WTC11 (cell line): ENCODE results near the gene SIGMAR1. TPM values are rescaled to one million over a fixed set of nuclear protein-coding genes. Genes with fewer than 3 reads are reported as not detected.

Experiments
- ATAC-seq: fragments of 200-7000 bp; cut with Tn5 transposase; 2 replicates; pipeline ENCODE4 v1.10.0; 2021; ENCODE audit warnings: mild to moderate bottlenecking, moderate library complexity
- CTCF ChIA-PET: fragments of 300-600 bp; sonication (Branson Sonifier 250); formaldehyde crosslinking; loops from one replicate; lab custom pipeline; 2021; ENCODE audit warnings: antibody characterized with exemption; lab: Charles Lee
- POLR2A ChIA-PET: fragments of 350-600 bp; sonication (Branson Sonifier 250); formaldehyde crosslinking; loops from one replicate; lab custom pipeline; 2021; ENCODE audit warnings: antibody characterized with exemption; lab: Charles Lee
- DNase-seq: peaks from one replicate; pipeline ENCODE4 v3.0.0; 2021; ENCODE audit warnings: low spot score
- H3K27ac Mint-ChIP-seq: 2 replicates; pipeline ENCODE4 v1.8.0; 2021; ENCODE audit warnings: mixed read lengths
- H3K27me3 Mint-ChIP-seq: 2 replicates; pipeline ENCODE4 v1.8.0; 2021; ENCODE audit warnings: low read depth, mild to moderate bottlenecking, moderate library complexity, mixed read lengths
- H3K36me3 Mint-ChIP-seq: 2 replicates; pipeline ENCODE4 v1.8.0; 2021; ENCODE audit warnings: mixed read lengths
- H3K4me1 Mint-ChIP-seq: 2 replicates; pipeline ENCODE4 v1.8.0; 2022; ENCODE audit warnings: mixed read lengths
- H3K4me3 Mint-ChIP-seq: 2 replicates; pipeline ENCODE4 v1.8.0; 2021; ENCODE audit warnings: mild to moderate bottlenecking, moderate library complexity, mixed read lengths
- H3K9me3 Mint-ChIP-seq: 2 replicates; pipeline ENCODE4 v1.8.0; 2021; ENCODE audit warnings: mixed read lengths
- AFF4 ChIP-seq: sonication (generic); formaldehyde crosslinking; IDR thresholded peaks from 2 replicates; pipeline ENCODE4 v1.8.1; 2023; ENCODE audit warnings: mild to moderate bottlenecking, missing genetic modification reagents, borderline replicate concordance
- ATF2 ChIP-seq: sonication (generic); formaldehyde crosslinking; IDR thresholded peaks from 2 replicates; pipeline ENCODE4 v1.8.1; 2022; ENCODE audit warnings: low read depth, missing genetic modification reagents, borderline replicate concordance
- EMX1 ChIP-seq: fragments of 250-450 bp; sonication (Bioruptor Pico); IDR thresholded peaks from 2 replicates; pipeline ENCODE4 v1.8.0; 2021; ENCODE audit warnings: mild to moderate bottlenecking
- ETV6 ChIP-seq: sonication (generic); formaldehyde crosslinking; IDR thresholded peaks from 2 replicates; pipeline ENCODE4 v1.8.1; 2022; ENCODE audit warnings: mild to moderate bottlenecking, missing genetic modification reagents
- NFATC4 ChIP-seq: fragments of 250-450 bp; sonication (Bioruptor Pico); IDR thresholded peaks from 2 replicates; pipeline ENCODE4 v1.9.0; 2021; ENCODE audit warnings: mild to moderate bottlenecking
- PRRX2 ChIP-seq: fragments of 250-450 bp; sonication (Bioruptor Pico); IDR thresholded peaks from 2 replicates; pipeline ENCODE4 v1.8.0; 2021; ENCODE audit warnings: mild to moderate bottlenecking
- RELA ChIP-seq: sonication (generic); formaldehyde crosslinking; IDR thresholded peaks from 2 replicates; pipeline ENCODE4 v1.8.1; 2022; ENCODE audit warnings: missing genetic modification reagents, mild to moderate bottlenecking, borderline replicate concordance
- SMAD4 ChIP-seq: sonication (generic); formaldehyde crosslinking; IDR thresholded peaks from 2 replicates; pipeline ENCODE4 v1.8.0; 2022; ENCODE audit warnings: mild to moderate bottlenecking, missing genetic modification reagents
- STAT6 ChIP-seq: sonication (generic); formaldehyde crosslinking; conservative IDR thresholded peaks from 2 replicates; pipeline ENCODE4 v1.8.1; 2023; ENCODE audit warnings: mild to moderate bottlenecking, low read depth, missing genetic modification reagents, moderate library complexity
- TEAD1 ChIP-seq: sonication (generic); formaldehyde crosslinking; IDR thresholded peaks from 2 replicates; pipeline ENCODE4 v1.8.0; 2022; ENCODE audit warnings: mild to moderate bottlenecking, missing genetic modification reagents
- TEAD4 ChIP-seq: sonication (generic); formaldehyde crosslinking; IDR thresholded peaks from 2 replicates; pipeline ENCODE4 v1.8.0; 2022; ENCODE audit warnings: mild to moderate bottlenecking, missing genetic modification reagents
- ZMAT4 ChIP-seq: fragments of 250-450 bp; sonication (Bioruptor Pico); IDR thresholded peaks from 2 replicates; pipeline ENCODE4 v1.9.0; 2021; ENCODE audit warnings: mild to moderate bottlenecking
- ZNF121 ChIP-seq: sonication (generic); formaldehyde crosslinking; IDR thresholded peaks from 2 replicates; pipeline ENCODE4 v1.8.0; 2023; ENCODE audit warnings: missing genetic modification reagents
- ZNF138 ChIP-seq: sonication (generic); formaldehyde crosslinking; conservative IDR thresholded peaks from 2 replicates; pipeline ENCODE4 v1.8.1; 2022; ENCODE audit warnings: mild to moderate bottlenecking, moderate library complexity, missing genetic modification reagents
- ZNF263 ChIP-seq: sonication (generic); formaldehyde crosslinking; IDR thresholded peaks from 2 replicates; pipeline ENCODE4 v1.8.1; 2022; ENCODE audit warnings: low read depth, mild to moderate bottlenecking, moderate library complexity, missing genetic modification reagents
- ZNF512 ChIP-seq: sonication (generic); formaldehyde crosslinking; IDR thresholded peaks from 2 replicates; pipeline ENCODE4 v1.8.1; 2022; ENCODE audit warnings: missing genetic modification reagents, borderline replicate concordance
- ZSCAN18 ChIP-seq: fragments of 250-450 bp; sonication (Bioruptor Pico); IDR thresholded peaks from 2 replicates; pipeline ENCODE4 v2.1.2; 2022; ENCODE audit warnings: mild to moderate bottlenecking, moderate library complexity
- total RNA-seq: library from RNA; stranded (reverse); gene quantifications from 3 replicates; pipeline ENCODE4 v1.2.3, GENCODE V29; 2021

Gene SIGMAR1
- total RNA-seq, 1 experiment from 2014 or later, result 108 TPM

GRCh38 chr9:34684816-34685215 lies 47.2 kb upstream of the SIGMAR1 start:
- H3K4me3 Mint-ChIP-seq, result no peak overlapping the region
- H3K4me1 Mint-ChIP-seq, result peaks cover 16% of the 10 kb centered on the region
- TF ChIP-seq TEAD1 (CRISPR knock-in tag), result no peak
- no peak for TF ChIP-seq RELA (CRISPR knock-in tag)
- TF ChIP-seq PRRX2, result no peak
- no peak for TF ChIP-seq ZNF263 (CRISPR knock-in tag)
- TF ChIP-seq ATF2 (CRISPR knock-in tag), result no peak
- POLR2A ChIA-PET, result no interaction called here
- no peak for DNase-seq
- H3K27me3 Mint-ChIP-seq, result no peaks in the 10 kb centered on the region
- CTCF ChIA-PET, result interaction anchor here (1.8 to 9.0 kb wide), 3 partner anchors 16 to 20 kb away, joined by 3 to 60 read pairs (median 23); no protein-coding TSS in a partner anchor
- ATAC-seq, result no peak
- no peaks in the 10 kb centered on the region for H3K9me3 Mint-ChIP-seq
- no peaks in the 10 kb centered on the region for H3K36me3 Mint-ChIP-seq
- no peak overlapping the region for H3K27ac Mint-ChIP-seq

- peaks cover 16% of the 10 kb centered on the region for H3K4me1 Mint-ChIP-seq
- no peaks in the 10 kb centered on the region for H3K9me3 Mint-ChIP-seq
- TF ChIP-seq TEAD4 (CRISPR knock-in tag), result no peak
- TF ChIP-seq AFF4, result no peak
- no peak for TF ChIP-seq ZSCAN18 (CRISPR knock-in tag)
- TF ChIP-seq ETV6, result no peak
- no peak for TF ChIP-seq STAT6 (CRISPR knock-in tag)
- TF ChIP-seq NFATC4 (CRISPR knock-in tag), result no peak
- TF ChIP-seq ZNF138 (CRISPR knock-in tag), result no peak
- TF ChIP-seq RELA (CRISPR knock-in tag), result no peak
- TF ChIP-seq ZMAT4 (CRISPR knock-in tag), result no peak
- TF ChIP-seq SMAD4 (CRISPR knock-in tag), result no peak
- no peak for TF ChIP-seq EMX1 (CRISPR knock-in tag)
- no peak for TF ChIP-seq ZNF512 (CRISPR knock-in tag)
- no peak for TF ChIP-seq ZNF121 (CRISPR knock-in tag)
- H3K27me3 Mint-ChIP-seq, result no peaks in the 10 kb centered on the region
- H3K36me3 Mint-ChIP-seq, result no peaks in the 10 kb centered on the region
- DNase-seq (no peak), ATAC-seq (no peak)
- H3K27ac Mint-ChIP-seq, result no peak overlapping the region
- ChIA-PET POLR2A (no interaction called here), CTCF (interaction anchor here (6.0 kb wide), 1 partner anchor 18 kb away, joined by 34 read pairs; no protein-coding TSS in a partner anchor)
- no peak overlapping the region for H3K4me3 Mint-ChIP-seq
These were observed 46.6 kb upstream of the SIGMAR1 start for GRCh38 chr9:34684145-34684544.
